ENCODE data around the gene ASIP. TPM values are rescaled to one million over a fixed set of nuclear protein-coding genes. Genes with fewer than 3 reads are reported as not detected.

Gene ASIP
- total RNA-seq, 1 experiment from 2014 or later: not detected

GRCh38 chr20:34268145-34268544, 26.9 kb downstream of the ASIP start:
- TF ChIP-seq CTCF (conservative IDR thresholded peaks at IDR 0.05): no peak
- Histone ChIP-seq H3K9ac (ENCODE audit: extremely low read depth, insufficient read length, low read length) (no peak overlapping the region), H4K5ac (ENCODE audit: insufficient read length, low read depth, low read length) (no peak overlapping the region), H3K4ac (ENCODE audit: low read depth, low read length) (no peak overlapping the region), H2BK120ac (ENCODE audit: low read depth, low read length, poor library complexity, severe bottlenecking) (no peak overlapping the region), H3K79me2 (ENCODE audit: insufficient read depth, low read length) (no peaks in the 10 kb centered on the region), H3K27ac (ENCODE audit: insufficient read length, low read depth, low read length) (no peak overlapping the region), H3K23me2 (ENCODE audit: insufficient read length, low read depth, low read length, poor library complexity, severe bottlenecking) (peaks cover 6% of the 10 kb centered on the region), H3K56ac (ENCODE audit: insufficient read length, low read depth, low read length) (no peak overlapping the region), H2AFZ (ENCODE audit: low read length) (no peak overlapping the region), H3K4me1 (ENCODE audit: insufficient read depth, low read length) (no peaks in the 10 kb centered on the region), H3K9me3 (ENCODE audit: control insufficient read depth, low read depth, low read length) (no peaks in the 10 kb centered on the region), H2AK5ac (ENCODE audit: insufficient read length, low read length) (no peak overlapping the region), H3K18ac (ENCODE audit: insufficient read length, low read depth, low read length) (no peak overlapping the region), H3K79me1 (ENCODE audit: insufficient read depth, low read depth, low read length, poor library complexity, severe bottlenecking) (no peaks in the 10 kb centered on the region), H3T11ph (ENCODE audit: low read length) (no peak overlapping the region), H4K8ac (replicated peaks; ENCODE audit: insufficient read length, low read depth, low read length) (no peak overlapping the region), H3K27me3 (ENCODE audit: insufficient read depth, low read length) (no peaks in the 10 kb centered on the region), H3K14ac (ENCODE audit: insufficient read depth, low read length) (no peak overlapping the region), H3K23ac (ENCODE audit: insufficient read length, low read depth, low read length) (no peak overlapping the region), H2BK5ac (ENCODE audit: insufficient read length, low read length) (no peak overlapping the region), H2BK15ac (ENCODE audit: low read depth, low read length) (no peak overlapping the region), H4K91ac (ENCODE audit: insufficient read length, low read depth, low read length) (no peak overlapping the region), H3K4me2 (ENCODE audit: insufficient read depth, insufficient read length, low read length) (no peak overlapping the region), H2BK12ac (ENCODE audit: insufficient read length, low read depth, low read length) (no peak overlapping the region), H4K20me1 (ENCODE audit: control insufficient read depth, insufficient read depth, insufficient read length) (no peaks in the 10 kb centered on the region), H2BK20ac (ENCODE audit: low read depth, low read length, poor library complexity, severe bottlenecking) (no peak overlapping the region)
- Mint-ChIP-seq H3K27ac (peak overlapping the region in 1 of 3 experiments; percentile 88; a peak in 2 of 7 replicates), H3K9me3 (no peaks in the 10 kb centered on the region), H3K4me3 (peak overlapping the region in 1 of 2 experiments; percentile 57; a peak in 1 of 5 replicates), H3K27me3 (ENCODE audit: low read depth) (peaks cover 9% of the 10 kb centered on the region), H3K36me3 (ENCODE audit: insufficient read depth in 1 of 3, low read depth in 3 of 3) (peaks cover under 1 to 35% (median 4%) of the 10 kb centered on the region in 3 experiments; a peak in 6 of 7 replicates), H3K4me1 (peaks cover 5 to 13% of the 10 kb centered on the region in 2 experiments; a peak in 2 of 4 replicates)
- no CpG with 5 or more reads among the region's 12 CpGs for WGBS (ENCODE audit: extremely low coverage, insufficient read length, low lambda C conversion rate)
- DNase-seq: no peak

All from H9 (cell line).